Midbrain (tissue), 1 donor: ENCODE results near the gene MEF2B.
A peak's percentile ranks its signal among the peaks of the same experiment; 100 is the strongest.
"Not testable (repeated sequence)": the region's sequence is repeated elsewhere in the genome, so short reads cannot be mapped to it uniquely, and the experiment has no call there.

Experiments
- DNase-seq: peaks from one replicate; lab custom pipeline; 2025; lab: John Stamatoyannopoulos, UW

The MEF2B gene

DNA sequence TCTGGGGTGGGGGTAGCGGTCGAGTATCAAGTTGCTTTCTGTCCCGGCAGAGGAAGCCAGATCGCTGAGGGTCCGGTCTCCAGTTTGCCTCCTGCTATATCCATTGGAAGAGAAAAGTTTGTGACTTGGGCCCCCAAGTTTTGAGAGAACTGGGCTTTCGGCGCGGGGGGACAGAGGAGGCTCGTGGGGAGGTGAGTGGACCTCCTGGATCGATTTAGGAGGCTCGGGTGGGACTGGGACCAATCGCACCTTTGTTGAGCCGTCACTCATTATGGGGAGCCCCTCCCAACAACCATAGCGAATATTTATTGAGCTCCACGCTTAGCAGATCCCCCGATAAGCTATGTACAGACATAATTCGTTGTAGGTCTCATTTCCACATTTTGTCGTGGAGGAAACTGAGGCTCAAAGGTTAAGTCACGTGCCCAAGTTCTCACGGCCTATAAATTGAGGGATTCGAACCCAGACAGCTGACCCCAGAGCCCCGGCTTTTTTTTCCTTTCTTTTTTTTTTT is 22.9 kb upstream of the MEF2B start:
- DNase-seq = no peak

DNA sequence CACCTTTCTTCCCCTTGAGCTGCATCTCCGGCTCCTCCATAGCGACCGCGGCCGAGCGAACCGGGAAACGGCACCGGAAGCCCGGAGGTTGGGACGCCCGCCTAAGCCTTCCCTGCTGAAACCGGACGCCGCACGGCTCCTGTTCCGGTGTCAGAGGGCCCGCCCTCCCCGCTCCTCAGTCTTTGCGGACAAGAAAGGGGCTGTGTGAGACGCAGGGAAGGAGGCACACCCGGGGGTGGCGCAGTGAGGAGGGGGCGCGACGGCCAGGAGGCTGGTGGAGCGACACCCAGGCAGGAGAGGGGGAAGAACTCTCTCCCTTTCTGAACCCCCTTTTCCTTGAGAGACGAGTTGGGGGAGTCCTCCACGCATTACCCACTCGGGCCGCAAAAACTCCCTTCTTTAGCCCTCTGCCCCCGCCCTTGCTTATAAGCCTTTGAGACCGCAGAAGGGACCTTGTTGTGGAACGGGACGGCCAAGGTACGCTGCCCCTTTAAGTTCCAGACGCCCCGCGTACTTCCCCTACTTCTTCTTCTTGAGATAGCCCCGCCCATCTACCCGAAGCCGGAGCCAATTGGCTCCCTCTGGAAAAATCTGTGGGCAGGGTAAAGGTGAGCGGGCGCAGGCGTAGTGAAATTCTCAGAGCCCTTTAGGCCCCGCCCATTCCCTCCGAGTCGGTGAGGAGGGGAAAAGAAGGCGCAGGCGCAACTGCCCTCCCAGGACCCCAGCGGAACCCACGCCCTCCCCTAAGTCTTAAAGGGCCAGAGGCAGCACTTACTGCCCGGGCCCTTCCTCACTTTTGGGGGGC is 22.2 kb upstream of the MEF2B start, which contains the start of the genes BORCS8 and RFXANK:
Gene BORCS8, minus strand, starts transcription at position 75 of the 805 bp plus-strand sequence. Its CDS starts 35 bp downstream, at position 40.
Gene RFXANK, plus strand, starts transcription at position 181 of the 805 bp plus-strand sequence. CDS start 1,689 bp downstream, outside the sequence.
- peak; percentile 99 for DNase-seq

DNA sequence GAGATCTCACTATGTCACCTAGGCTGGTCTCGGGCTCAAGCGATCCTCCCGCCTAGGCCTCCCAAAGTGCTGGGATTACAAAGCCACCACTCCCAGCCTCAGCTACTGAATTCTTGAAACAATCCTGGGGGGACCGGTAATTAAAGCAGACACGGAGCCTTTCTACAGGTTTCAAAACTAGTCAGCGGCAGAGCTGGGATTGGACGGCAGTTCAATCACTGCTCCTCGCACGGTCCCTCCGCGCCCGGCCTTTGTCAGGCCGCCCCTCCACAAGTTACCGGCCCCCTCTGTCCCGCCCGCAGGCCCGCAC is 21.7 kb upstream of the MEF2B start:
- no peak for DNase-seq

DNA sequence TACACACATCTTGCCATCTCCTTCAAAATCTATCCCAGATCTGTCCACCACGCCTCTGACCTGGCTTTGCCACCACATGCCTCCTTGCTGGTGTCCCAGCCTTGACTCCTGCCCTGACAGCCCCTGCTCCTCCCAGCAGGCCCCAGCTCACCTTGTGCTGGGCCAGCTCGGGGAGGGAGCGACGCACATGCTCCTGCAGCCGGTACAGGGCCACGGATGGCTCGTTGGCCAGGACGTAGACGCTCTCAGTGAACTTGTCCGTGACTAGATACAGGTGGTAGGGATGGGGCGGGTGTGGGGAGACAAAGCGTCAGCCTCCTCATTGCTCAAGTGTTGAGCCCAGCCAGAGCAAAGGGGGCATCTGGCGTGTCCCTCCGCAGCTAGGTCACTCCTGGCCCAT is 16.7 kb upstream of the MEF2B start:
- DNase-seq = no peak

DNA sequence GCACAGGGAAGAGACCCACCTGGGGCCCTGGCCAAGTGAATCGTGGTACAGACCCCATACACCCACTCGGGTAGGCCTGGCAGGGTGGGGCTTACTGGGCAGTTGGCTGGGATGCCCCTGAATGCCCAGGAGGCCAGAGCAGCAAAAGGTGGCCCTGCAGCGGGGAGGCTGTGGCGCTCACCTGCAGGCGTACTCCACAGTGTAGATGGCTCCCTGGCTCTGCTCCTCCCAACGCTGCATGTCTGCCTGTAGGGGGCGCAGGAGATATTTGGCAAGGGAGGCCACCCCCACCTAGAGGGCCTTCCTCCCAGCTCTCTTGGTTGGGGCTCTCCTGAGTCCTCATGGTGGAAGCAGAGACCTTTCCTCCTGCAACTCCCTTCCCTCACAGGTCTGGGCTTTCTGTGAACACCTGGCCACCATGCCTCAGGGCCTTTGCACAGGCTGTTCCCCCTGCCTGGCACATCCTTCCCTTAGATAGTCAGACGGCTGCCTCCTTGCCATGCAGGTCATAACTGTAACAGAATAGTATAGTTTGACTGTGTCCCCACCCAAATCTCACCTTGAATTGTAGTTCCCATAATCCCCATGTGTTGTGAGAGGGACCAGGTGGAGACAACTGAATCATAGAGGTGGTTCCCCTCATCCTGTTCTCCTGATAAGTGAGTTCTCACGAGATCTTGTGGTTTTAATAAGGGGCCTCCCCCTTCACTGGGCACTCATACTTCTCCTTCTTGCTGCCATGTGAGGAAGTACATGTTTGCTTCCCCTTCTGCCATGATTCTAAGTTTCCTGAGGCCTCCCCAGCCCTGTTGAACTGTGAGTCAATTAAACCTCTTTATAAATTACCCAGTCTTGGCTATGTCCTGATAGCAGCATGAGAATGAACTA is 16.0 kb upstream of the MEF2B start:
- no peak for DNase-seq

DNA sequence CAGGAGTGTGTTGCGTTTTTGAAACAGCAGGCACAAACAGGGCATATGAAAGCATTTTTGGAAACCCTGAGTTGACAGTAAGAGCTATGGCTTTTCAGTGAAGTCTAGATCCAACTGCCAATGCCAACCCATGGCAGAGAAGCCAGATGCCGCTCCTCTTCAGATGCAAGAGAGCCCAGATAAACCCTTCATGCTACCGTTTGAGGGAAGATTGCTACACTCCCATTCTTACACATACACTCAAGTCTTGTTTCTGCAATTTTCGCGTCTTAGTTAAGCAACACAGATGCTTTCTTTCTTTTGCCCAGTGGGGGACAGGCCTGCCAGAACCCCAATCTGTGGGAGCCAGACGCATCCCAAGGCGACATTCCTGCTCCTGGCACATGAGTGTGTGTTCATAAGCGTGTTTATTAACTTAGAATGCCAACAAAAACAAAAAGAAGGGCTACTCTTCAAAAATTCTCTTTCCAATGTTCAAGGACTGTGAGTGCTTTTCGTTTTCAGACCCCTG is 11.5 kb upstream of the MEF2B start:
- no peak for DNase-seq

DNA sequence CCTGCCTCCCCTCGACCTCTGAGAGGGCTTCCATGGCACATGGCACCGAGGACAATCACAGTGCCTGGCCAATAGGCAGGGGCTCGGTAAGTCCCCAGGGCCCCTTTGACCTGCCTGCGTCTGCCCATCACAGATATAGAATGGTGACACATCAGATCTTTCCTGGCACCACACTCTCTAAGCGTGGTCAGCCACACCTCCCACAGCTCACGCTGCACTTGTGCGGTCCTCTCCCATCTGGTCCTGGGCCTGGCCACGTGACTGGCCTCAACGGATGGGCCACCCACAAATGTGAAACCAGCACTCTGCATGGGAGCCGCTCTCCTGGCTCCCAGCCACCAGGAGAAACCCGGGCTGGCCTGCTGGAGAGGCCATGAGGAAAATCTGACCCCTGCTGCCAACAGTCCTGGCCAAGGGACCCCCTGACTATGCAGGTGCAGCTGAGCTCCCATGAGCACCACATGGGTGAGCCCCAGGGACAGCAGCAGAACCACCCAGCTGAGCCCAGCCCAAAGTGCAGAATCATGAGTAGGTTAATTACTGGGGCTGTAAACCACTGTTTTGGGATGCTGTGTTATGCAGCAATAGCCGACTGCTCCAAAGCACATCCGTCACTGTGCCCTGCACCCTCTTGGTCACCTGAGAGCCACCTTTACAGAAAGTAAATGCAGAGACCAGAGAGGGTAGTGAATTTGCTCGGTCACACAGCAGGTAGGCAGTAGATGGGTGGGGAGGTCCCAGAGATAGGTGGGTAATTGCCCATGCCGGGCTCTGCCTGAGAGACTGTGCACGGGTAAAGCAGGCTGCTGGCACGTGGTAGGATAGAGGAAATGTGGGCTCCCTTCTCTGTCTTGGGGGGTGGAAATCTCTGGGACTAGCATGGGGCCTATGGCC is 9.7 kb upstream of the MEF2B start:
- DNase-seq = no peak

DNA sequence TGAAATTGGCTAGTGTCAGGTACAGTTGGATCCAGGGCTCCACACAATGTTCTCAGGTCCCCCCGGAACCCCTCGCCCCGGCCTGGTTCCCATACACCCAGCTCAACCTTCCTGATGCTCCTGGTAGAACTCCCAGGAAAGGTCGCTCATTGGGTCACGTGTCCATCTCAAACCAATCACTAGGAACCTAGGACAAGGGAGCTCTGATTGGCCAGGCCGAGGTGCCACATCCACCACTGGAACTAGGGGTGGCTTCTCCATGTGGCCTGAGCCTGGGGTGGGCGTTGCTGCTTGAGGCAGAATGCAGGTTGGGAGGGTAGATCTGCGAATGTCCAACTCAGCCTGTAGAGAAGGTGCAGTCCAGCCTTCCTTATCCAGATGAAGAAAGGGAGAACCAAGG is 6.9 kb upstream of the MEF2B start:
- no peak for DNase-seq

DNA sequence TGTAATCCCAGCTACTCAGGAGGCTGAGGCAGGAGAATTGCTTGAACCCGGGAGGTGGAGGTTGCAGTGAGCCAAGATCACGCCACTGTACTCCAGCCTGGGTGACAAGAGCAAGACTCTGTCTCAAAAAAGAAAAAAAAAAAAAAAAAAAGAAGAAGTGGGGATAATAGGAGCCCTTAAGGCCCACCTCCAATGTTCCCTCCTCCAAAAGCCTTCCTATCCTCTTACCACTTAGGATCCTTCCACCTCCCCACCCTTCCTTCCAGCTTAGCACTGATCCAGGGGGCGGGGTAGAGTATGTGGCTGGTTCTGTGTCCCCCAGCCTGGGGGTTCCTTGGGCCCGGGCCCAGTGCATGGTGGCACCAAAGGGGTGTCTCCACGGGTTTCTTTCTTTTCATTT is 3.2 kb upstream of the MEF2B start:
- not testable (repeated sequence) for DNase-seq

DNA sequence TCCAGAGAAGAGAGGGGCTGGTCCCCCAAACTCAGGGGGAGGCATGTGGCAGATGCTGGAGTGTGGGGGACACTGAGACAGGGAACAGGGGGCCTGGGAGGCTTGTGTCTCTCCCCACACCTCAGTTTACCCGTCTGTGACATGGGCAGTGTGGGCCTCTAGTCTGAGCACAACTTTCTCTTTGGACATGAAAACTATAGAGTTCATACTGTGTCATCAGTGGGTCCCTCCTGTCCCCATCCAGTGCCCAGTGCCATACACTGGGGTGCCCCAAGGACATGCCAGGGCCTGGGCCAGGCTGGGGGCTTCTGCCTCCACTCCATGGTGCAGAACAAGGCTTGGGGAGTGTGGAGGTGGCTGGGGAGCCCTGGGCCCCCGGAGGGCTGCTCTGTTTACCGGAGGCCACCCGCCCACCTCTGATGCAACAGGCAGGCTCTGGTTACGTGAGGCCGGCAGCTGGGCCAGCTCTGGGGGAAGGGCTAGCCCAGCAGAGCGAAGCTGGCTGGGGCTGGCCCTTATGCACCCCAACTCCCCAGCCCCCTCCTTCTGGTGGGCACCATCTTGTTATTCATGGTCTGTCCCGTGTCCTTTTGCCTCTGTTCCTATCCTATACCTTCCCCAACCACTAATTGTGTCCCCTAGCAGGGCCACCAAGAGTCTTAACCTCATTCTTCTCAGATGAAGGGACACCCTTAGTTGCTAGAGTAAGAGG is 1.9 kb upstream of the MEF2B start:
- no peak for DNase-seq

DNA sequence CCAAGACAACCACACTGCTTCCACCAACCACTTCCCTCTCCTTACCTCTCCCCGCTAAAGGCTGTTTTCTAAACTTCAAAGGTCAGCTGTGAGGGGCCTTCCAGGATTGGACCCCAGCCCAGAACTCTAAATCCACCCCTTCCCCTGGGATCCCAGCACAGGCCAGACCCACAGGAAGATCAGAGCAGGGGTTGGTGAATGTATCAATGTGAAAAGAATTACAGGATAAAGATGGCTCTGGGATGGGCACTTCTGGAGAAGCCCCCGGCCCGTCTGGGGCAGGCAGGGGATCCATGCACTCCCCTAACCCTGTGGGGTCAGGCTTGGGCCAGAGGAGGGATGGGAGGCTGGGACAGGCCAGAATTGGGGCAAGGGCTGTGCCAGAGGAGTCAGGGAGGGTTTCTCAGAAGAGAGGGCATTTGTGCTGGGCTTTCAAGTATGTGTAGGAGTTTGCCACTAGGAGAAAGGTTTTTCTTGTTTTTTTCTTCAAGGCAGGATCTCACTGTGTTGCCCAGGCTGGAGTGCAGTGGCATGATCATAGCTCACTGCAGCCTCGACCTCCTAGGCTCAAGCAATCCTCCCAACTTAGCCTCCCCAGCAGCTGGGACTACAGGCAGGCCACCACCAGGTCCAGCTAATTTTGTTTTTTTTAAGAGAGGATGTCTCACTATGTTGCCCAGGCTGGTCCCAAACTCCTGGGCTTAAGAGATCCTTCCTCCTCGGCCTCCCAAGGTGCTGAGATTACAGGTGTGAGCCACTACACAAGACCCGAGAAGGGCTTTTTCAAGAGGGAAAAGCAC is 1.0 kb upstream of the MEF2B start:
- DNase-seq = no peak

DNA sequence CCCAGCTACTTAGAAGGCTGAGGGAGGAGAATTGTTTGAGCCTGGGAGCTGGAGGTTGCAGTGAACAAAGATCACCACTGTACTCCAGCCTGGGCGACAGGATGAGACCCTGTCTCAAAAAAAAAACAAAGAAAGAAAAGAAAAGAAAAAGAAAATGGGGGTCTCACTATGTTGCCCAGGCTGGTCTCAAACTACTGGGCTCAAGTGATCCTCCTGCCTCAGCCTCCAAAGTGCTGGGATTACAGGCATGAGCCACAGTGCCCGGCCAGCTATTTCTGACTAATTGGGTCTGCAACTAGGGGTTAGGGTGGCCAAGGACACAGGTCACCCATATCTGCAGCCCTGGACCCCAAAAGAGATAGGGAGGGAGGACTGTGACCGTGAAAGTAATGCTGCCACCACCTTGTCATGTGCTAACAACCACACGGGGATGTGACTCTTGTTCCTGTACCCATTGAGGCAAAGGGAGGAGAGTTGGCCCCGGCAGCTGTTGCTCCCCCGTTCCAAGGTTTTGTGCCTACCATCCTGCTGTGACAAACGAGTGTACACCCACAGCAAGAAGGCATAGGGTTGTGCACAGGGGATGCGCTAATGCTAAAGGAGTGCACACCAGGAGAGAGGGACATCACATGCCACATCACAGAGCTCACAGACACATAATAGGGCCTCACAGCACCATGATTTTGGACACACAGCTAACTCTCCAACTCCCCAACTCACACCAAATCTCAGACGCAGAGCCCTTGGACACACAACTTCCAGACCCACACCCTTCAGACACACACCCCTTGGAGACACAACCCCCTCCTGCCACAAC is 619 bp downstream of the MEF2B start:
- DNase-seq = no peak

DNA sequence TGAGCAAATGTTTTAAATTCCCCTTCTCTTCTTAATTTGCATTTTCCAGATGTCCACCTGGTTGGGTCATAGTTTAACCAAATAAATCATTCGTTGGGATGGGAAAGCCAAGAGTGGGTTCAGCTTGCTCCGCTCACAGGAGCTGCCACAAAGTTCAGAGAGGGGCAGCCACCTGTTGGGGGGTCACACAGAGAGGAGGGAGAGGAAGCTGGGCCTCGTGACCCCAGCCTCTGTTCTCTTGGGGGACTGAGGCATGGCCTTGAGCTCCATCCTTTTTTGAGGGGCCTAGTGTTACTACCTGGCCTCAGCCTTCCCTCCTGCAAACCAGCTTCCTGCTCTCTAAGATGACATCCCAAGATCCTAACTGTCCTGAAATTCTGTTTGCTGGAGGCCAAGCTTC is 2.5 kb downstream of the MEF2B start:
- DNase-seq = no peak

DNA sequence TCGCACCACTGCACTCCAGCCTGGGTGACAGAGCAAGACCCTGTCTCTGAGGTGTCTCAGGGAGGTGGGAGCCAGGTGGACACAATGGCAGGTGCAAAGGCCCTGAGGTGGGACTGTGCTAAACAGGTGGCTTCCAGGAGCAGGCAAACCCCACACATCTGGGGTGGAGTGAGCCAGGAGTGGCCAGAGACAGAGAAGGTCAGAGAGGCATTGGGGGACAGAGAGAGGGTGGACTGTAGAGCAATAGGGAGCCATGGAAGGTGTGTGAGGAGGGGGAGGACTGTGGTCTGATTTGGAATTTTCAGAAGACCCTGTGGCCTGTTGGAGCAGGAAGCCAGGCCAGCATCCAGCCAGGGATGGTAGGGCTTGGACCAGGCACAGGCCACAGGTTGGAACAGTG is 4.7 kb downstream of the MEF2B start:
- no peak for DNase-seq

DNA sequence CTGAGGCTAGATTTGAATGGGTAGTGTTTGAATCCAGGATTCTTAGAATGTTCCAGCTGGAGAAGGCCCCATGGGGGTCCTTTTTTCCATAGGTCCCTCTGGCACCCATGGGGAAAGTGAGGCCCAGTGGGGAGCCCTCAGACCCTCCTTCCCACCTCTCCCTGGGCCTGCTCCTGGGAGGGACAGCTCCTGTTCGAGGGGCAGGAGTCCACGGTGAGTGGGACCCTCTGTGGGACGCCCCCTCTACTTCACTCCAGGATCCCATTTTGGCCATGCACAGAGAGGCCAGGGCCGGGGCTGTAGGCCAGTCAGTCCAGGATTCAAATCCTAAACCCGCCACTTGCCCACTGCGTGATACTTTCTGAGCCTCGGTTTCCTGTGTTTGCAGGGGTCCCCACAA is 7.6 kb downstream of the MEF2B start:
- DNase-seq = no peak

DNA sequence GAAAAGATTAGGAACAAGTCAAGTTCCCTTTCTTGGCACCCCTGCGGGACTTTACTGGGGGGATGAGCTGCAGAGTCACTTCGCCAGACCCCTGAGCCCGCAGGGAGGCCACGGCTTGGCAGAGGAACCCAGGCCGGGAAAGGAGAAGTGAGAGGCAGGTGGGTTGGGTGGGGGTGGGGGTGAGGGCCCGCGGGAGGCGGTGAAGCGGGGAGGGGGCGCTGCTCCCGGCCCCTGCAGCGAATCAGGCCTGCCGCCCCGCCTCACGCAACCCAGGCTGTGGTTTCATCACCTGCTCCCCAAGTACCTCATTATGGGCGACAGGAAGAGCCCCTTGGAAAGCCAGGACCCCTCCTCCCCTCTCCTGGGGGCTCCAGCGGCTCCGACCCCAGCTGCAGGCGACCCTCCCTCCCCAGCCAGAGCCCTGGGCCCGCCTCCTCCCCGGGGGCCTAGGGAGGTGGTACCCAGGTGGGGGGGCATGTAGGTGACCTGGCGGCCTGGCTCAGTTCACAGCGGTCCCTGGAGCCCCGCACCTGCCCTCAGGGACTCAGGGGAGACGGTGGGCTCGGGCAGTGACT is 9.5 kb downstream of the MEF2B start:
- no peak for DNase-seq

DNA sequence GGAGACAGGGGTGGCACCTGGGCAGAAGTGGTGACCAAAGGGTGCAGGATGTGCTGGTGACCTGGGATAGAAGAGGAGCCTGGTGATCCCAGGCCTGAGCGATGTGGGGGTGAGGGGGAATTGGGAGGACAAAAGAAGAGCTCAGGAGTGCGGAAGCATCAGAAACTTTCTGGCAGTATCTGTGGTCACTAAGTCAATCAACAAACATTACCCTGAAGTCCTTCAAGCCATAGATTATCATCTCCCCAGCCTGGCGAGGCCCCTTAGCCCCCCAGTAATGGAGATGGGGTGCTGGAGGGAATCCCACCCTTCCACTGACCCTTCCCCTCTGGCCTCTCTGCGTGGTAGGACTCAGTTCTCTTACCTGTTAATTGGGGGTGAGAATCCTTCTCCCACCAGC is 10.5 kb downstream of the MEF2B start:
- no peak for DNase-seq

DNA sequence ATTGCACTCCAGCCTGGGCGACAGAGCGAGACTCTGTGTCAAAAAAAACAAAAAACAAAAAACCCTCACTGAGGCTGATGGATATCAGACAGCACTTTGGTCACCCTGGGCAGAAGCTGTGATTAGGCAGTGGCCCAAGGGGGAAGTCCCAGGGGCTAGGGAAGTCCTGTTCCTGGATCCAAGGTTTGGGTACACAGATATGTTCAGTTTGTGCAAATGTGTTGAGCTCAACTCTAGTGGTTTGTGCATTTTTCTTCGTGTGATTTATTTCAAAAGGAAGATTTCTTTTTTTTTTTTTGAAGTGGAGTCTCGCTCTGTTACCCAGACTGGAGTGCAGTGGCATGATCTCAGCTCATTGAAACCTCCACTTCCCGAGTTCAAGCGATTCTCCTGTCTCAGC is 12.3 kb downstream of the MEF2B start:
- no peak for DNase-seq
